ENCODE data around the gene KRTAP10-12. TPM values are rescaled to one million over a fixed set of nuclear protein-coding genes. Genes with fewer than 3 reads are reported as not detected.
"Not testable (repeated sequence)": the region's sequence is repeated elsewhere in the genome, so short reads cannot be mapped to it uniquely, and the experiment has no call there.

Gene KRTAP10-12
- total and polyA plus RNA-seq, 4 donors: not detected

GRCh38 chr21:44684077-44684476 is 12.9 kb upstream of the KRTAP10-12 start:
- Histone ChIP-seq H3K36me3 (ENCODE audit: control insufficient read depth in 4 of 4, insufficient read depth in 4 of 4, low read length in 4 of 4) (no peaks in the 10 kb centered on the region), H3K4me1 (ENCODE audit: control insufficient read depth in 5 of 5, insufficient read depth in 5 of 5, low read length in 5 of 5) (no peaks in the 10 kb centered on the region), H3K9me3 (ENCODE audit: control insufficient read depth in 4 of 4, insufficient read depth in 3 of 4, low read length in 3 of 4) (peaks cover 0 to 4% (median 0%) of the 10 kb centered on the region in 4 donors), H3K4me3 (no peak overlapping the region), H3K27ac (ENCODE audit: low read depth in 1 of 2, low read length in 1 of 2) (no peak overlapping the region), H3K27me3 (ENCODE audit: control insufficient read depth in 3 of 3, insufficient read depth in 3 of 3, low read length in 2 of 3) (peaks cover 0 to 11% (median 10%) of the 10 kb centered on the region in 3 donors), H3K9ac (ENCODE audit: insufficient read depth in 1 of 2, low read length in 2 of 2) (no peak overlapping the region)
- TF ChIP-seq CTCF (IDR thresholded peaks at IDR 0.05; ENCODE audit: control extremely low read depth, extremely low read depth): no peak
- DNase-seq (no peak), ATAC-seq (ENCODE audit: insufficient read depth, low FRiP score) (no peak)
- WGBS, 2 donors: 79 to 80% methylated on average over 7 of the region's 7 CpGs

GRCh38 chr21:44684483-44684882 is 12.5 kb upstream of the KRTAP10-12 start:
- no peaks in the 10 kb centered on the region for H3K4me1 ChIP-seq (ENCODE audit: control insufficient read depth in 5 of 5, insufficient read depth in 5 of 5, low read length in 5 of 5)
- TF ChIP-seq CTCF (IDR thresholded peaks at IDR 0.05; ENCODE audit: control extremely low read depth, extremely low read depth): no peak
- no peak overlapping the region for H3K9ac ChIP-seq (ENCODE audit: insufficient read depth in 1 of 2, low read length in 2 of 2)
- no peak overlapping the region for H3K27ac ChIP-seq (ENCODE audit: low read depth in 1 of 2, low read length in 1 of 2)
- 76 to 82% methylated on average over 6 of the region's 6 CpGs for WGBS, 2 donors
- no peak overlapping the region for H3K4me3 ChIP-seq
- peaks cover 0 to 11% (median 10%) of the 10 kb centered on the region in 3 donors for H3K27me3 ChIP-seq (ENCODE audit: control insufficient read depth in 3 of 3, insufficient read depth in 3 of 3, low read length in 2 of 3)
- DNase-seq (no peak), ATAC-seq (ENCODE audit: insufficient read depth, low FRiP score) (no peak)
- H3K9me3 ChIP-seq (ENCODE audit: control insufficient read depth in 4 of 4, insufficient read depth in 3 of 4, low read length in 3 of 4): peaks cover 0 to 4% (median 0%) of the 10 kb centered on the region in 4 donors
- H3K36me3 ChIP-seq (ENCODE audit: control insufficient read depth in 4 of 4, insufficient read depth in 4 of 4, low read length in 4 of 4): no peaks in the 10 kb centered on the region

GRCh38 chr21:44685050-44685449 is 11.9 kb upstream of the KRTAP10-12 start:
- H3K36me3 ChIP-seq (ENCODE audit: control insufficient read depth in 4 of 4, insufficient read depth in 4 of 4, low read length in 4 of 4); H3K9ac ChIP-seq (ENCODE audit: insufficient read depth in 1 of 2, low read length in 2 of 2); H3K27ac ChIP-seq (ENCODE audit: low read depth in 1 of 2, low read length in 1 of 2); ATAC-seq (ENCODE audit: insufficient read depth, low FRiP score); H3K4me1 ChIP-seq (ENCODE audit: control insufficient read depth in 5 of 5, insufficient read depth in 5 of 5, low read length in 5 of 5); DNase-seq; H3K4me3 ChIP-seq; H3K9me3 ChIP-seq (ENCODE audit: control insufficient read depth in 4 of 4, insufficient read depth in 3 of 4, low read length in 3 of 4): not testable (repeated sequence)
- 90 to 93% methylated on average over 6 of the region's 6 CpGs for WGBS, 2 donors
- H3K27me3 ChIP-seq (ENCODE audit: control insufficient read depth in 3 of 3, insufficient read depth in 3 of 3, low read length in 2 of 3): peaks cover 0 to 11% (median 10%) of the 10 kb centered on the region in 3 donors

GRCh38 chr21:44686000-44686781 is 10.8 kb upstream of the KRTAP10-12 start:
- H3K9me3 ChIP-seq (ENCODE audit: control insufficient read depth in 4 of 4, insufficient read depth in 3 of 4, low read length in 3 of 4): peaks cover 0 to 4% (median 0%) of the 10 kb centered on the region in 4 donors
- DNase-seq (peak in 1 of 3 donors; percentile 7), ATAC-seq (ENCODE audit: insufficient read depth, low FRiP score) (no peak)
- peaks cover 0 to 18% (median 10%) of the 10 kb centered on the region in 3 donors for H3K27me3 ChIP-seq (ENCODE audit: control insufficient read depth in 3 of 3, insufficient read depth in 3 of 3, low read length in 2 of 3)
- no peaks in the 10 kb centered on the region for H3K4me1 ChIP-seq (ENCODE audit: control insufficient read depth in 5 of 5, insufficient read depth in 5 of 5, low read length in 5 of 5)
- H3K36me3 ChIP-seq (ENCODE audit: control insufficient read depth in 4 of 4, insufficient read depth in 4 of 4, low read length in 4 of 4): no peaks in the 10 kb centered on the region
- 30 to 40% methylated on average over 13 to 14 of the region's 14 CpGs for WGBS, 2 donors
- no peak overlapping the region for H3K27ac ChIP-seq (ENCODE audit: low read depth in 1 of 2, low read length in 1 of 2)
- no peak overlapping the region for H3K4me3 ChIP-seq
- H3K9ac ChIP-seq (ENCODE audit: insufficient read depth in 1 of 2, low read length in 2 of 2): no peak overlapping the region
- no peak for TF ChIP-seq CTCF (IDR thresholded peaks at IDR 0.05; ENCODE audit: control extremely low read depth, extremely low read depth)

Data from lung (tissue), 12 donors.